ENCODE measurements around the gene AGA. TPM values are rescaled to one million over a fixed set of nuclear protein-coding genes. Genes with fewer than 3 reads are reported as not detected.

AGA gene
- total and polyA plus RNA-seq, 10 of the 15 experiments (the other 5 are each of a cell fraction or from before 2014, with no cell fraction given): 17.1 to 37.6 (median 24.5) TPM

DNA sequence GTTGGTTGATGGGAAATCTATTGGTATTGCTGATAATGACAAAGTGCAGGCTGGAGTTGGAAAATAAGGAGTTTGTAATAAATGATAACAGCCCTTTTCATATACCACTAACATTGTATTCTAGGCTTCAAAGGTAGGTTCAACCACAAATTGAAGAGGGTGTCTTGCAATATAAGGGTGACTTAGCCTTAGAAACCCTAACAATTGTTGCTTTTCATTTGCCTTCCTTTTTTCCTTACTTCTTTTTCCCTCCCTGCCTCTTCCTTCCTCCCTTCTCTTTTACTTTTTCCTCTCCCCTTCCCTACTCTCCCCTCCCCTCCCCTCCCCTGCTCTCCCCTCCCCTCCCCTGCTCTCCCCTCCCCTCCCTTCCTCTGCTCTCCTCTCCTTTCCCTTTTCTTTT, 10.9 kb upstream of the AGA start (continued):
- no peak for TF ChIP-seq BCLAF1 (IDR thresholded peaks at IDR 0.05)
- no peak for TF ChIP-seq CBFB (IDR thresholded peaks at IDR 0.05; ENCODE audit: low read depth)
- no peak for TF ChIP-seq TAF1 (IDR thresholded peaks at IDR 0.05; ENCODE audit: borderline replicate concordance, low read depth, low read length)
- no peak for TF ChIP-seq ZNF274 (IDR thresholded peaks at IDR 0.05; ENCODE audit: insufficient read depth, insufficient read length)
- TF ChIP-seq JUND (IDR thresholded peaks at IDR 0.05; ENCODE audit: low read depth, low read length): no peak
- no peak for TF ChIP-seq ZSCAN29 (IDR thresholded peaks at IDR 0.05)

DNA sequence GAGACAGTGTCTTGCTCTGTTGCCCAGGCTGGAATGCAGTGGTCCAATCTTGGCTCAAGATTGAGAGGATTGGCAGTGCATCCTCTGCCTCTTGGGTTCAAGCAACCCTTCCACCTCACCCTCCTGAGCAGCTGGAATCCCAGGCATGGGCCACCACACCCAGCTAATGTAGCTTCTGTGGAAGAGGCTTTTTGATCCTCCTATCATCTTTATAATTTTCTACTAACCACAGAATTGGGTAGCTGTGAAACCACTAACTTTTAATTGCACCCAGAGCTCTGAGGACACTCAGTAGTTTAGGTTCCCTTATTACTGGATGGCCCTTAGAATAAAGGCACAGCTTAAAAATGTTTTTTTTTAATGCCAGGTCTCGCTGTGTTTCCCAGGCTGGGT, 8.9 kb upstream of the AGA start:
- H3K27me3 ChIP-seq (replicated peaks in 1 of 2; ENCODE audit: control insufficient read depth in 2 of 2, insufficient read depth in 2 of 2, low read length in 1 of 2): no peaks in the 10 kb centered on the region
- DNase-seq (ENCODE audit: low read depth, low spot score): no peak
- no peak for FAIRE-seq
- ChIA-PET RAD21 (ENCODE audit: unreplicated experiment) (interaction anchor here (0.6 kb wide), 1 partner anchor 12 kb away, joined by 3 read pairs; no protein-coding TSS in a partner anchor), SMC1A (ENCODE audit: uncharacterized antibody, unreplicated experiment) (no interaction called here), POLR2A (no interaction called here), CTCF (no interaction called here)
- ATAC-seq: no peak
- H3K9me3 ChIP-seq (replicated peaks; ENCODE audit: control insufficient read depth, insufficient read depth, low read length): no peaks in the 10 kb centered on the region; the same call in 2 of the 3 replicates
- H3K36me3 ChIP-seq (ENCODE audit: control insufficient read depth in 2 of 2, insufficient read depth in 2 of 2, low read length in 1 of 2): no peaks in the 10 kb centered on the region
- H4K20me1 ChIP-seq (ENCODE audit: control insufficient read depth, insufficient read depth): no peaks in the 10 kb centered on the region
- no peak overlapping the region for H2AFZ ChIP-seq (ENCODE audit: control insufficient read depth, low read depth, low read length)
- H3K4me1 ChIP-seq (ENCODE audit: control insufficient read depth, insufficient read depth, low read length): no peaks in the 10 kb centered on the region
- no peak overlapping the region for H3K27ac ChIP-seq (ENCODE audit: control insufficient read depth, insufficient read depth)
- in situ Hi-C loops (cut with MboI) (no loop called here), intact Hi-C loops (cut with micrococcal nuclease; ENCODE audit: unreplicated experiment) (no loop called here)
- H3K79me2 ChIP-seq (ENCODE audit: control insufficient read depth, insufficient read depth, low read length): no peaks in the 10 kb centered on the region
- WGBS (ENCODE audit: insufficient coverage, insufficient replicate concordance, low lambda C conversion rate, missing lambda C conversion rate): 38% methylated on average over 1 of the region's 1 CpG
- H3K9ac ChIP-seq (ENCODE audit: control insufficient read depth, insufficient read depth, low read length): no peak overlapping the region
- TF ChIP-seq TCF7 (IDR thresholded peaks at IDR 0.05; ENCODE audit: borderline replicate concordance) (no peak), TBL1XR1 (IDR thresholded peaks at IDR 0.05; ENCODE audit: low read depth, low read length) (no peak), POU2F2 (IDR thresholded peaks at IDR 0.05; ENCODE audit: borderline replicate concordance, low read depth, low read length) (no peak)
- TF ChIP-seq, protein P1, sequence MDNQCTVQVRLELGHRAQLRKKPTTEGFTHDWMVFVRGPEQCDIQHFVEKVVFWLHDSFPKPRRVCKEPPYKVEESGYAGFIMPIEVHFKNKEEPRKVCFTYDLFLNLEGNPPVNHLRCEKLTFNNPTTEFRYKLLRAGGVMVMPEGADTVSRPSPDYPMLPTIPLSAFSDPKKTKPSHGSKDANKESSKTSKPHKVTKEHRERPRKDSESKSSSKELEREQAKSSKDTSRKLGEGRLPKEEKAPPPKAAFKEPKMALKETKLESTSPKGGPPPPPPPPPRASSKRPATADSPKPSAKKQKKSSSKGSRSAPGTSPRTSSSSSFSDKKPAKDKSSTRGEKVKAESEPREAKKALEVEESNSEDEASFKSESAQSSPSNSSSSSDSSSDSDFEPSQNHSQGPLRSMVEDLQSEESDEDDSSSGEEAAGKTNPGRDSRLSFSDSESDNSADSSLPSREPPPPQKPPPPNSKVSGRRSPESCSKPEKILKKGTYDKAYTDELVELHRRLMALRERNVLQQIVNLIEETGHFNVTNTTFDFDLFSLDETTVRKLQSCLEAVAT (IDR thresholded peaks at IDR 0.05): no peak
- no peak overlapping the region for H3K4me2 ChIP-seq (ENCODE audit: control insufficient read depth, insufficient read depth)
- no peak overlapping the region for H3K4me3 ChIP-seq
- no TSS peak for BruUV-seq (replicated peaks)
